ENCODE data around the gene CMTR1.

DNA sequence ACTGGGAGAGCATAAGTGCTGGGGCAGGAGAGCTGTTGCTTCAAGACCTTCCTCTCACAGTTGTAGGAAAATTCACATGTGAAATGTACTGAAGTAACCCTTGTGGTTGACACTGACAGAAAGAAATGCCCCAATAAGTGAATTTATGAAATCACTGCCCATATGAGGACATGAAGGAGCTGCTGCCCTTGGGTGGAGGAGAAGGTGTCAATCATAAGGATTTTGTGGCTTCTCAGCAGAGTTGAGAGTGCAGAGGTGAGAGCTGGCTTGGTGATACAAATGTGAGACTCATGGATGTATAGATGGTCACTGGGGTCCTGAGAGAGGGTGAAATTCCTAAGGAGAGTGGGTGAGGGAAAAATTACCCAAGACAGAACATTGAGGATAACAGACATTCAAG, 33.9 kb upstream of the CMTR1 start:
- no peak for TF ChIP-seq GLIS1 (tag by site-specific recombination; IDR thresholded peaks at IDR 0.05)
- TF ChIP-seq, protein P1, sequence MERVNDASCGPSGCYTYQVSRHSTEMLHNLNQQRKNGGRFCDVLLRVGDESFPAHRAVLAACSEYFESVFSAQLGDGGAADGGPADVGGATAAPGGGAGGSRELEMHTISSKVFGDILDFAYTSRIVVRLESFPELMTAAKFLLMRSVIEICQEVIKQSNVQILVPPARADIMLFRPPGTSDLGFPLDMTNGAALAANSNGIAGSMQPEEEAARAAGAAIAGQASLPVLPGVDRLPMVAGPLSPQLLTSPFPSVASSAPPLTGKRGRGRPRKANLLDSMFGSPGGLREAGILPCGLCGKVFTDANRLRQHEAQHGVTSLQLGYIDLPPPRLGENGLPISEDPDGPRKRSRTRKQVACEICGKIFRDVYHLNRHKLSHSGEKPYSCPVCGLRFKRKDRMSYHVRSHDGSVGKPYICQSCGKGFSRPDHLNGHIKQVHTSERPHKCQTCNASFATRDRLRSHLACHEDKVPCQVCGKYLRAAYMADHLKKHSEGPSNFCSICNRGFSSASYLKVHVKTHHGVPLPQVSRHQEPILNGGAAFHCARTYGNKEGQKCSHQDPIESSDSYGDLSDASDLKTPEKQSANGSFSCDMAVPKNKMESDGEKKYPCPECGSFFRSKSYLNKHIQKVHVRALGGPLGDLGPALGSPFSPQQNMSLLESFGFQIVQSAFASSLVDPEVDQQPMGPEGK (tag by site-specific recombination; IDR thresholded peaks at IDR 0.05) = no peak
- TF ChIP-seq, protein P2, sequence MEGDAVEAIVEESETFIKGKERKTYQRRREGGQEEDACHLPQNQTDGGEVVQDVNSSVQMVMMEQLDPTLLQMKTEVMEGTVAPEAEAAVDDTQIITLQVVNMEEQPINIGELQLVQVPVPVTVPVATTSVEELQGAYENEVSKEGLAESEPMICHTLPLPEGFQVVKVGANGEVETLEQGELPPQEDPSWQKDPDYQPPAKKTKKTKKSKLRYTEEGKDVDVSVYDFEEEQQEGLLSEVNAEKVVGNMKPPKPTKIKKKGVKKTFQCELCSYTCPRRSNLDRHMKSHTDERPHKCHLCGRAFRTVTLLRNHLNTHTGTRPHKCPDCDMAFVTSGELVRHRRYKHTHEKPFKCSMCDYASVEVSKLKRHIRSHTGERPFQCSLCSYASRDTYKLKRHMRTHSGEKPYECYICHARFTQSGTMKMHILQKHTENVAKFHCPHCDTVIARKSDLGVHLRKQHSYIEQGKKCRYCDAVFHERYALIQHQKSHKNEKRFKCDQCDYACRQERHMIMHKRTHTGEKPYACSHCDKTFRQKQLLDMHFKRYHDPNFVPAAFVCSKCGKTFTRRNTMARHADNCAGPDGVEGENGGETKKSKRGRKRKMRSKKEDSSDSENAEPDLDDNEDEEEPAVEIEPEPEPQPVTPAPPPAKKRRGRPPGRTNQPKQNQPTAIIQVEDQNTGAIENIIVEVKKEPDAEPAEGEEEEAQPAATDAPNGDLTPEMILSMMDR (tag by site-specific recombination; IDR thresholded peaks at IDR 0.05) = no peak
- no peak for TF ChIP-seq KLF1 (tag by site-specific recombination; IDR thresholded peaks at IDR 0.05)
- TF ChIP-seq, protein P3, sequence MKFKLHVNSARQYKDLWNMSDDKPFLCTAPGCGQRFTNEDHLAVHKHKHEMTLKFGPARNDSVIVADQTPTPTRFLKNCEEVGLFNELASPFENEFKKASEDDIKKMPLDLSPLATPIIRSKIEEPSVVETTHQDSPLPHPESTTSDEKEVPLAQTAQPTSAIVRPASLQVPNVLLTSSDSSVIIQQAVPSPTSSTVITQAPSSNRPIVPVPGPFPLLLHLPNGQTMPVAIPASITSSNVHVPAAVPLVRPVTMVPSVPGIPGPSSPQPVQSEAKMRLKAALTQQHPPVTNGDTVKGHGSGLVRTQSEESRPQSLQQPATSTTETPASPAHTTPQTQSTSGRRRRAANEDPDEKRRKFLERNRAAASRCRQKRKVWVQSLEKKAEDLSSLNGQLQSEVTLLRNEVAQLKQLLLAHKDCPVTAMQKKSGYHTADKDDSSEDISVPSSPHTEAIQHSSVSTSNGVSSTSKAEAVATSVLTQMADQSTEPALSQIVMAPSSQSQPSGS (tag by site-specific recombination; IDR thresholded peaks at IDR 0.05; ENCODE audit: low read depth) = no peak
- TF ChIP-seq ZBTB8A (tag by site-specific recombination; IDR thresholded peaks at IDR 0.05) = no peak
- TF ChIP-seq, protein P4, sequence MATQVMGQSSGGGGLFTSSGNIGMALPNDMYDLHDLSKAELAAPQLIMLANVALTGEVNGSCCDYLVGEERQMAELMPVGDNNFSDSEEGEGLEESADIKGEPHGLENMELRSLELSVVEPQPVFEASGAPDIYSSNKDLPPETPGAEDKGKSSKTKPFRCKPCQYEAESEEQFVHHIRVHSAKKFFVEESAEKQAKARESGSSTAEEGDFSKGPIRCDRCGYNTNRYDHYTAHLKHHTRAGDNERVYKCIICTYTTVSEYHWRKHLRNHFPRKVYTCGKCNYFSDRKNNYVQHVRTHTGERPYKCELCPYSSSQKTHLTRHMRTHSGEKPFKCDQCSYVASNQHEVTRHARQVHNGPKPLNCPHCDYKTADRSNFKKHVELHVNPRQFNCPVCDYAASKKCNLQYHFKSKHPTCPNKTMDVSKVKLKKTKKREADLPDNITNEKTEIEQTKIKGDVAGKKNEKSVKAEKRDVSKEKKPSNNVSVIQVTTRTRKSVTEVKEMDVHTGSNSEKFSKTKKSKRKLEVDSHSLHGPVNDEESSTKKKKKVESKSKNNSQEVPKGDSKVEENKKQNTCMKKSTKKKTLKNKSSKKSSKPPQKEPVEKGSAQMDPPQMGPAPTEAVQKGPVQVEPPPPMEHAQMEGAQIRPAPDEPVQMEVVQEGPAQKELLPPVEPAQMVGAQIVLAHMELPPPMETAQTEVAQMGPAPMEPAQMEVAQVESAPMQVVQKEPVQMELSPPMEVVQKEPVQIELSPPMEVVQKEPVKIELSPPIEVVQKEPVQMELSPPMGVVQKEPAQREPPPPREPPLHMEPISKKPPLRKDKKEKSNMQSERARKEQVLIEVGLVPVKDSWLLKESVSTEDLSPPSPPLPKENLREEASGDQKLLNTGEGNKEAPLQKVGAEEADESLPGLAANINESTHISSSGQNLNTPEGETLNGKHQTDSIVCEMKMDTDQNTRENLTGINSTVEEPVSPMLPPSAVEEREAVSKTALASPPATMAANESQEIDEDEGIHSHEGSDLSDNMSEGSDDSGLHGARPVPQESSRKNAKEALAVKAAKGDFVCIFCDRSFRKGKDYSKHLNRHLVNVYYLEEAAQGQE (tag by site-specific recombination; IDR thresholded peaks at IDR 0.05) = no peak
- TF ChIP-seq, protein P5, sequence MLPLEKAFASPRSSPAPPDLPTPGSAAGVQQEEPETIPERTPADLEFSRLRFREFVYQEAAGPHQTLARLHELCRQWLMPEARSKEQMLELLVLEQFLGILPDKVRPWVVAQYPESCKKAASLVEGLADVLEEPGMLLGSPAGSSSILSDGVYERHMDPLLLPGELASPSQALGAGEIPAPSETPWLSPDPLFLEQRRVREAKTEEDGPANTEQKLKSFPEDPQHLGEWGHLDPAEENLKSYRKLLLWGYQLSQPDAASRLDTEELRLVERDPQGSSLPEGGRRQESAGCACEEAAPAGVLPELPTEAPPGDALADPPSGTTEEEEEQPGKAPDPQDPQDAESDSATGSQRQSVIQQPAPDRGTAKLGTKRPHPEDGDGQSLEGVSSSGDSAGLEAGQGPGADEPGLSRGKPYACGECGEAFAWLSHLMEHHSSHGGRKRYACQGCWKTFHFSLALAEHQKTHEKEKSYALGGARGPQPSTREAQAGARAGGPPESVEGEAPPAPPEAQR (tag by site-specific recombination; IDR thresholded peaks at IDR 0.05) = no peak
- no peak for TF ChIP-seq ZNF777 (tag by site-specific recombination; IDR thresholded peaks at IDR 0.05; ENCODE audit: borderline replicate concordance)
- TF ChIP-seq GLI2 (tag by site-specific recombination; IDR thresholded peaks at IDR 0.05; ENCODE audit: borderline replicate concordance, low read depth) = no peak
